ENCODE data around the gene PCNX1. TPM values are rescaled to one million over a fixed set of nuclear protein-coding genes. Genes with fewer than 3 reads are reported as not detected.

PCNX1 gene
- total RNA-seq, 1 experiment from 2014 or later, result 48.0 TPM

DNA sequence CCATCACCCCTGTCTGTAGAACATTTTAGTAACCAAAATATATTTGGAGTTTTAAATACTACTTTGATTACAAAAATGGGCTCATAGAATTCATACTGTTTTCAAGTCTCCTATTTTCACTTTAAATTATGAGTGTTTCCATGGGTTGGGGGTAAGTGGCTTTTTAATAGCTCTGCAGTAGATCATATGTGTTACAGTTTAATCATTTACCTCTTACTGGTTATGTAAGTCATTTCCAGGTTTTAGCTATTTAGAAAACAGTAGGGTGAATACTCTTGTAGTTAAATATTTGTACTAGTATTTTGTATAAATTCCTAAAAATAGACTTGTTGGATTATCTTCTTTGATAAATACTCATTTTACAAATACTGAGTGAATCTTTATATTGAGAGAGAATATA, 8.2 kb downstream of the PCNX1 start:
- TF ChIP-seq, protein P1, sequence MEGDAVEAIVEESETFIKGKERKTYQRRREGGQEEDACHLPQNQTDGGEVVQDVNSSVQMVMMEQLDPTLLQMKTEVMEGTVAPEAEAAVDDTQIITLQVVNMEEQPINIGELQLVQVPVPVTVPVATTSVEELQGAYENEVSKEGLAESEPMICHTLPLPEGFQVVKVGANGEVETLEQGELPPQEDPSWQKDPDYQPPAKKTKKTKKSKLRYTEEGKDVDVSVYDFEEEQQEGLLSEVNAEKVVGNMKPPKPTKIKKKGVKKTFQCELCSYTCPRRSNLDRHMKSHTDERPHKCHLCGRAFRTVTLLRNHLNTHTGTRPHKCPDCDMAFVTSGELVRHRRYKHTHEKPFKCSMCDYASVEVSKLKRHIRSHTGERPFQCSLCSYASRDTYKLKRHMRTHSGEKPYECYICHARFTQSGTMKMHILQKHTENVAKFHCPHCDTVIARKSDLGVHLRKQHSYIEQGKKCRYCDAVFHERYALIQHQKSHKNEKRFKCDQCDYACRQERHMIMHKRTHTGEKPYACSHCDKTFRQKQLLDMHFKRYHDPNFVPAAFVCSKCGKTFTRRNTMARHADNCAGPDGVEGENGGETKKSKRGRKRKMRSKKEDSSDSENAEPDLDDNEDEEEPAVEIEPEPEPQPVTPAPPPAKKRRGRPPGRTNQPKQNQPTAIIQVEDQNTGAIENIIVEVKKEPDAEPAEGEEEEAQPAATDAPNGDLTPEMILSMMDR (conservative IDR thresholded peaks at IDR 0.05), result no peak
- no peak overlapping the region for H3K27ac Mint-ChIP-seq
- no peak for DNase-seq
- Histone ChIP-seq H4K20me1 (ENCODE audit: control insufficient read depth, insufficient read depth, insufficient read length) (no peaks in the 10 kb centered on the region), H3K18ac (ENCODE audit: insufficient read length, low read depth, low read length) (no peak overlapping the region), H4K5ac (ENCODE audit: insufficient read length, low read depth, low read length) (no peak overlapping the region), H3K79me2 (ENCODE audit: insufficient read depth, low read length) (peaks cover 46% of the 10 kb centered on the region; the same call in 1 of the 2 replicates), H2AFZ (ENCODE audit: low read length) (no peak overlapping the region), H2AK5ac (ENCODE audit: insufficient read length, low read length) (no peak overlapping the region), H3T11ph (ENCODE audit: low read length) (no peak overlapping the region), H3K23me2 (ENCODE audit: insufficient read length, low read depth, low read length, poor library complexity, severe bottlenecking) (no peaks in the 10 kb centered on the region), H3K27me3 (ENCODE audit: insufficient read depth, low read length) (no peaks in the 10 kb centered on the region), H2BK120ac (ENCODE audit: low read depth, low read length, poor library complexity, severe bottlenecking) (no peak overlapping the region), H4K91ac (ENCODE audit: insufficient read length, low read depth, low read length) (no peak overlapping the region), H2BK20ac (ENCODE audit: low read depth, low read length, poor library complexity, severe bottlenecking) (no peak overlapping the region), H3K4me1 (ENCODE audit: insufficient read depth, low read length) (no peaks in the 10 kb centered on the region; the same call in 1 of the 2 replicates), H2BK12ac (ENCODE audit: insufficient read length, low read depth, low read length) (no peak overlapping the region), H3K56ac (ENCODE audit: insufficient read length, low read depth, low read length) (no peak overlapping the region), H3K9me3 (ENCODE audit: control insufficient read depth, low read depth, low read length) (no peaks in the 10 kb centered on the region), H4K8ac (replicated peaks; ENCODE audit: insufficient read length, low read depth, low read length) (no peak overlapping the region), H2BK5ac (ENCODE audit: insufficient read length, low read length) (no peak overlapping the region), H3K23ac (ENCODE audit: insufficient read length, low read depth, low read length) (no peak overlapping the region), H3K9ac (ENCODE audit: extremely low read depth, insufficient read length, low read length) (no peak overlapping the region), H3K4ac (ENCODE audit: low read depth, low read length) (no peak overlapping the region), H3K27ac (ENCODE audit: insufficient read length, low read depth, low read length) (no peak overlapping the region), H3K4me2 (ENCODE audit: insufficient read depth, insufficient read length, low read length) (no peak overlapping the region), H3K79me1 (ENCODE audit: insufficient read depth, low read depth, low read length, poor library complexity, severe bottlenecking) (peaks cover 14% of the 10 kb centered on the region), H3K14ac (ENCODE audit: insufficient read depth, low read length) (no peak overlapping the region), H2BK15ac (ENCODE audit: low read depth, low read length) (no peak overlapping the region)
- no peaks in the 10 kb centered on the region for H3K27me3 Mint-ChIP-seq (ENCODE audit: low read depth)
- no peak overlapping the region for H3K4me3 Mint-ChIP-seq
- no peaks in the 10 kb centered on the region for H3K9me3 Mint-ChIP-seq
- H3K4me1 Mint-ChIP-seq, result peaks cover 32 to 36% of the 10 kb centered on the region in 2 experiments
- H3K36me3 Mint-ChIP-seq (ENCODE audit: insufficient read depth in 1 of 3, low read depth in 3 of 3), result peaks cover 9 to 14% (median 14%) of the 10 kb centered on the region in 3 experiments; a peak in 6 of 7 replicates

All from H9 (cell line).